GM03348 (cell line): ENCODE measurements around the gene FUT8.

Experiments used
- DNase-seq: peaks from one replicate; pipeline ENCODE4 v3.0.0; 2012; ENCODE audit warnings: low spot score

FUT8 gene

GRCh38 chr14:65776193-65776852, 363.8 kb downstream of the FUT8 start:
- no peak for DNase-seq

- DNase-seq, result no peak
Observed at GRCh38 chr14:65780566-65780965, 368.0 kb downstream of the FUT8 start.

- no peak for DNase-seq
Observed at GRCh38 chr14:65783101-65783500, 370.6 kb downstream of the FUT8 start.

- no peak for DNase-seq
Observed at GRCh38 chr14:65783576-65783975, 371.0 kb downstream of the FUT8 start.

- no peak for DNase-seq
Observed at GRCh38 chr14:65784574-65784973, 372.0 kb downstream of the FUT8 start.

GRCh38 chr14:65787461-65787860, 374.9 kb downstream of the FUT8 start:
- DNase-seq, result no peak

- no peak for DNase-seq
Observed at GRCh38 chr14:65788876-65789275, 376.3 kb downstream of the FUT8 start.

GRCh38 chr14:65789363-65789762, 376.8 kb downstream of the FUT8 start:
- no peak for DNase-seq

- DNase-seq, result no peak
Observed at GRCh38 chr14:65790172-65790815, 377.8 kb downstream of the FUT8 start.

GRCh38 chr14:65791191-65791981, 378.9 kb downstream of the FUT8 start:
- DNase-seq, result peak; percentile 63

GRCh38 chr14:65792208-65792905, 379.8 kb downstream of the FUT8 start:
- peak; percentile 48 for DNase-seq
